Epithelial cell of prostate (primary cell): Measurements from ENCODE around the gene PPP1R37.
"Not testable (repeated sequence)": the region's sequence is repeated elsewhere in the genome, so short reads cannot be mapped to it uniquely, and the experiment has no call there.

ENCODE experiments used
- DNase-seq: peaks from one replicate; pipeline ENCODE4 v3.0.0-alpha.2; 2011; ENCODE audit warnings: low read depth, low spot score
- H3K27ac ChIP-seq: fragments of 450-650 bp; 2 replicates; pipeline ENCODE4 v1.5.1; 2017; ENCODE audit warnings: mild to moderate bottlenecking

PPP1R37 gene

GRCh38 chr19:45094137-45094536 is 1.2 kb downstream of the PPP1R37 start:
- no peak for DNase-seq
- no peak overlapping the region for H3K27ac ChIP-seq

- H3K27ac ChIP-seq: no peak overlapping the region
- no peak for DNase-seq
Observed at GRCh38 chr19:45094707-45095106, 1.7 kb downstream of the PPP1R37 start.

- no peak for DNase-seq
- no peak overlapping the region for H3K27ac ChIP-seq
Observed at GRCh38 chr19:45095496-45096413, 2.8 kb downstream of the PPP1R37 start.

GRCh38 chr19:45096700-45097099 is 3.7 kb downstream of the PPP1R37 start:
- DNase-seq: no peak
- no peak overlapping the region for H3K27ac ChIP-seq

GRCh38 chr19:45097450-45097775 is 4.4 kb downstream of the PPP1R37 start:
- no peak for DNase-seq
- H3K27ac ChIP-seq: no peak overlapping the region

- peak overlapping the region; percentile 63 for H3K27ac ChIP-seq
- DNase-seq: peak; percentile 66
Observed at GRCh38 chr19:45097776-45098520, 5.0 kb downstream of the PPP1R37 start.

- peak overlapping the region; percentile 63 for H3K27ac ChIP-seq
- no peak for DNase-seq
Observed at GRCh38 chr19:45098521-45099466, 5.8 kb downstream of the PPP1R37 start.

- H3K27ac ChIP-seq: peak overlapping the region; percentile 63
- DNase-seq: no peak
Observed at GRCh38 chr19:45099467-45100191, 6.7 kb downstream of the PPP1R37 start.

- H3K27ac ChIP-seq: peak overlapping the region; percentile 63
Observed at GRCh38 chr19:45100201-45100600, 7.2 kb downstream of the PPP1R37 start.

GRCh38 chr19:45100846-45101252 is 7.9 kb downstream of the PPP1R37 start:
- no peak for DNase-seq
- H3K27ac ChIP-seq: no peak overlapping the region

More at GRCh38 chr19:45100201-45100600, 7.2 kb downstream of the PPP1R37 start:
- DNase-seq: no peak

GRCh38 chr19:45101806-45102205 is 8.8 kb downstream of the PPP1R37 start:
- DNase-seq: no peak
- no peak overlapping the region for H3K27ac ChIP-seq

- DNase-seq: no peak
- H3K27ac ChIP-seq: no peak overlapping the region
Observed at GRCh38 chr19:45102481-45102880, 9.5 kb downstream of the PPP1R37 start.

GRCh38 chr19:45103156-45103507 is 10.2 kb downstream of the PPP1R37 start:
- no peak for DNase-seq
- H3K27ac ChIP-seq: no peak overlapping the region

- DNase-seq: no peak
Observed at GRCh38 chr19:45103508-45104319, 10.7 kb downstream of the PPP1R37 start.

GRCh38 chr19:45104658-45105349 is 11.8 kb downstream of the PPP1R37 start:
- H3K27ac ChIP-seq: no peak overlapping the region
- no peak for DNase-seq

More at GRCh38 chr19:45103508-45104319, 10.7 kb downstream of the PPP1R37 start:
- no peak overlapping the region for H3K27ac ChIP-seq

GRCh38 chr19:45106363-45106762 is 13.4 kb downstream of the PPP1R37 start:
- not testable (repeated sequence) for H3K27ac ChIP-seq

GRCh38 chr19:45107621-45108150 is 14.7 kb downstream of the PPP1R37 start:
- H3K27ac ChIP-seq: no peak overlapping the region
- DNase-seq: no peak

More at GRCh38 chr19:45106363-45106762, 13.4 kb downstream of the PPP1R37 start:
- not testable (repeated sequence) for DNase-seq

GRCh38 chr19:45110851-45111266 is 17.9 kb downstream of the PPP1R37 start:
- DNase-seq: no peak
- H3K27ac ChIP-seq: no peak overlapping the region
